Measurements from ENCODE around the gene SELL. TPM values are rescaled to one million over a fixed set of nuclear protein-coding genes. Genes with fewer than 3 reads are reported as not detected.

SELL gene
- total RNA-seq, 1 donor from 2014 or later = not detected

GRCh38 chr1:169729991-169730390, 18.6 kb upstream of the SELL start:
- Mint-ChIP-seq H3K4me3 (no peak overlapping the region), H3K27me3 (ENCODE audit: low read depth) (peaks cover 60% of the 10 kb centered on the region), H3K36me3 (ENCODE audit: low read depth) (no peaks in the 10 kb centered on the region), H3K4me1 (no peaks in the 10 kb centered on the region), H3K9me3 (no peaks in the 10 kb centered on the region), H3K27ac (ENCODE audit: unreplicated experiment) (no peak overlapping the region)
- no peak for DNase-seq (ENCODE audit: low read depth, low spot score)
- TF ChIP-seq, protein P1, sequence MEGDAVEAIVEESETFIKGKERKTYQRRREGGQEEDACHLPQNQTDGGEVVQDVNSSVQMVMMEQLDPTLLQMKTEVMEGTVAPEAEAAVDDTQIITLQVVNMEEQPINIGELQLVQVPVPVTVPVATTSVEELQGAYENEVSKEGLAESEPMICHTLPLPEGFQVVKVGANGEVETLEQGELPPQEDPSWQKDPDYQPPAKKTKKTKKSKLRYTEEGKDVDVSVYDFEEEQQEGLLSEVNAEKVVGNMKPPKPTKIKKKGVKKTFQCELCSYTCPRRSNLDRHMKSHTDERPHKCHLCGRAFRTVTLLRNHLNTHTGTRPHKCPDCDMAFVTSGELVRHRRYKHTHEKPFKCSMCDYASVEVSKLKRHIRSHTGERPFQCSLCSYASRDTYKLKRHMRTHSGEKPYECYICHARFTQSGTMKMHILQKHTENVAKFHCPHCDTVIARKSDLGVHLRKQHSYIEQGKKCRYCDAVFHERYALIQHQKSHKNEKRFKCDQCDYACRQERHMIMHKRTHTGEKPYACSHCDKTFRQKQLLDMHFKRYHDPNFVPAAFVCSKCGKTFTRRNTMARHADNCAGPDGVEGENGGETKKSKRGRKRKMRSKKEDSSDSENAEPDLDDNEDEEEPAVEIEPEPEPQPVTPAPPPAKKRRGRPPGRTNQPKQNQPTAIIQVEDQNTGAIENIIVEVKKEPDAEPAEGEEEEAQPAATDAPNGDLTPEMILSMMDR (conservative IDR thresholded peaks at IDR 0.05) = no peak

- Mint-ChIP-seq H3K9me3 (no peaks in the 10 kb centered on the region), H3K27ac (ENCODE audit: unreplicated experiment) (no peak overlapping the region), H3K4me3 (no peak overlapping the region), H3K4me1 (no peaks in the 10 kb centered on the region), H3K27me3 (ENCODE audit: low read depth) (peaks cover 56% of the 10 kb centered on the region), H3K36me3 (ENCODE audit: low read depth) (no peaks in the 10 kb centered on the region)
- TF ChIP-seq, protein P1 (conservative IDR thresholded peaks at IDR 0.05) = no peak
- DNase-seq (ENCODE audit: low read depth, low spot score) = no peak
These were observed 15.9 kb upstream of the SELL start for GRCh38 chr1:169727307-169727706.

DNA sequence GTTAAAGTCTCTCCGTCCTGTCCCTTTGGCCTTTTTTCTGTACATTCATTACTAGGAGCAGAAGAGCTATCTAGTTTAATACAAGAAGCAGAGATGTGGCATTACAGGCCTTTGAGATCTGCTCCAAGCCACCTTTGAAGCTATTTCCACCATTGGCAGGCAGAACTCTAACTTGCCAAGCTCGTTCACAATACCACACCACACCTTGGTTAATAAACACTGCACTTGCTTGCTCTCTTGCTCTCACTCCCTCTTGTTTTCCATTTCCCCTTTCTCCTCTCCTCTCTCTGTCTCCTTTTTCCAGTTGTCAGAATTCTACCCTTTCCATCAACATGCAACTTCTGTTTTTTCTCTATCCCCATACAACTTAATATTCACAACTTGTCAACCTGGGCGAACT, 15.4 kb upstream of the SELL start:
- DNase-seq (ENCODE audit: low read depth, low spot score) = no peak
- no peaks in the 10 kb centered on the region for H3K36me3 Mint-ChIP-seq (ENCODE audit: low read depth)
- TF ChIP-seq, protein P1 (conservative IDR thresholded peaks at IDR 0.05) = no peak
- H3K9me3 Mint-ChIP-seq = no peaks in the 10 kb centered on the region
- no peaks in the 10 kb centered on the region for H3K4me1 Mint-ChIP-seq
- peaks cover 55% of the 10 kb centered on the region for H3K27me3 Mint-ChIP-seq (ENCODE audit: low read depth)
- no peak overlapping the region for H3K4me3 Mint-ChIP-seq
- H3K27ac Mint-ChIP-seq (ENCODE audit: unreplicated experiment) = no peak overlapping the region

DNA sequence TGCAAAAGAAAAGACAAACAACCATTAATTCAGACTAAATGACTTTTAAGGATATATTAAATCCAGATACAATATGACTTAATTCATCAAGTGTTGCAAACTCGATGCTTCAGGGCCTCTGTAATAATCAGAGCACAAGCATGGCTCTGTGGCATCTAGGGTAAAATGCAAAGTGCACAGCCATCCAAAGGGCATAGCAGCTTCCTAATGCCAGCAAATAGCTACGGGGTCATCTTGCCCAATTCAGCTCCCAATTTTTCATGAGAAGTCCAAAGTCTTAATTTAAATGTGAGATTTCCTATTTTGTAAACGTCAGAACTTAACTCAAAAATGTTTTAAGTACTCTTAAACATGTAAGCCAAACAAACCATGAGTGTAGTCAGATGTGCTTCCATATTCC, 14.5 kb upstream of the SELL start:
- no peak overlapping the region for H3K4me3 Mint-ChIP-seq
- TF ChIP-seq, protein P1 (conservative IDR thresholded peaks at IDR 0.05) = no peak
- no peaks in the 10 kb centered on the region for H3K4me1 Mint-ChIP-seq
- H3K36me3 Mint-ChIP-seq (ENCODE audit: low read depth) = no peaks in the 10 kb centered on the region
- H3K27ac Mint-ChIP-seq (ENCODE audit: unreplicated experiment) = no peak overlapping the region
- DNase-seq (ENCODE audit: low read depth, low spot score) = no peak
- H3K9me3 Mint-ChIP-seq = no peaks in the 10 kb centered on the region
- peaks cover 47% of the 10 kb centered on the region for H3K27me3 Mint-ChIP-seq (ENCODE audit: low read depth)

- TF ChIP-seq, protein P1 (conservative IDR thresholded peaks at IDR 0.05) = no peak
- H3K27me3 Mint-ChIP-seq (ENCODE audit: low read depth) = peaks cover 37% of the 10 kb centered on the region
These were observed 12.7 kb upstream of the SELL start for GRCh38 chr1:169724168-169724567.

GRCh38 chr1:169723763-169724162, 12.3 kb upstream of the SELL start:
- no peak for DNase-seq (ENCODE audit: low read depth, low spot score)
- no peaks in the 10 kb centered on the region for H3K36me3 Mint-ChIP-seq (ENCODE audit: low read depth)
- H3K27me3 Mint-ChIP-seq (ENCODE audit: low read depth) = peaks cover 35% of the 10 kb centered on the region
- no peak overlapping the region for H3K4me3 Mint-ChIP-seq
- H3K9me3 Mint-ChIP-seq = peaks cover 6% of the 10 kb centered on the region
- no peaks in the 10 kb centered on the region for H3K4me1 Mint-ChIP-seq
- TF ChIP-seq, protein P1 (conservative IDR thresholded peaks at IDR 0.05) = no peak
- no peak overlapping the region for H3K27ac Mint-ChIP-seq (ENCODE audit: unreplicated experiment)

More at GRCh38 chr1:169724168-169724567, 12.7 kb upstream of the SELL start:
- Mint-ChIP-seq H3K4me1 (no peaks in the 10 kb centered on the region), H3K9me3 (peaks cover 3% of the 10 kb centered on the region), H3K27ac (ENCODE audit: unreplicated experiment) (no peak overlapping the region), H3K4me3 (no peak overlapping the region), H3K36me3 (ENCODE audit: low read depth) (no peaks in the 10 kb centered on the region)
- no peak for DNase-seq (ENCODE audit: low read depth, low spot score)

Data from neural crest cell (in vitro differentiated cells).